HG02642 (cell line): ENCODE results near the gene CPZ.
"Not testable (repeated sequence)": the region's sequence is repeated elsewhere in the genome, so short reads cannot be mapped to it uniquely, and the experiment has no call there.

Experiments used
- ATAC-seq: cut with Tn5 transposase; IDR thresholded peaks from one replicate; pipeline ENCODE4 v1.9.1; 2021; ENCODE audit warnings: mild to moderate bottlenecking; ENCODE audit not compliant: unreplicated experiment, poor library complexity

Gene CPZ

GRCh38 chr4:8607603-8608481 lies 15.3 kb downstream of the CPZ start:
- ATAC-seq = no peak

GRCh38 chr4:8608714-8609391 lies 16.3 kb downstream of the CPZ start:
- ATAC-seq = no peak

GRCh38 chr4:8609406-8609805 lies 16.8 kb downstream of the CPZ start:
- ATAC-seq = no peak

- ATAC-seq = no peak
These were observed 17.3 kb downstream of the CPZ start for GRCh38 chr4:8609824-8610350.

DNA sequence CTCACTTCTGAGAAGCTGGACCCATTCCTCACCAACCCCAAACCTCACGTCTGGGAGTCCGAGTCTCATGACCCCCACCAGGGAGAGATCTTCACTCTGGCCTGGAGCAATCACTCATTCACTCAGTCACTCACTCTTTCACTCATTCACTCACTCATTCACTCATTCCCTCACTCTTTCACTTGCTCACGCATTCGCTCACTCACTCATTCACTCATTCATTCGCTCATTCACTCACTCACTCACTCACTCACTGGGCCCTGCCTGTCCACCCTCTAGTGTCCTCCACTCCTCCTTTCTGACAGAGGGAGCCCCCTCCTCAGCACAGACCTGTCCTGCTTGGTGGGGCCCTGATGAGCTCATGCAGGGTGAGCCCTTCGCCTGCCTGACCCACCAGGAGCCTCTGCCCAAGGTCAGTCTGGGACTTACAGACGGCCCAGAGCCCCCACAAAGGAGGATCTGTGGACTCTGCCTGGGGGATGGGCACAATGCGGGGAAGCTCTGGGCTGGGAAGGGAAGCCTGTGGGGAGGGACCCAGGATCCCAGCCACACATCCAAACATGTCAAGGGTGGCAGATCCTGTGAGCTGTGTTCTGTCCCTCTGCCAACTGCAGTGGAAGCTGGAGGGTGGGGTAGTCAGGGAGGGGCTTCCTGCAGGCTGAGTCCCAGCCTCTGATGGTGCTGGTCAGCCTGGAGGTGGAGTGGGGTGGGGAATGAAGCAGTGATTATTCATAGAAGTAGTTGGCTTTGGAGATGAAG lies 18.5 kb downstream of the CPZ start:
- ATAC-seq = no peak

GRCh38 chr4:8612646-8613045 lies 20.1 kb downstream of the CPZ start:
- ATAC-seq = no peak

DNA sequence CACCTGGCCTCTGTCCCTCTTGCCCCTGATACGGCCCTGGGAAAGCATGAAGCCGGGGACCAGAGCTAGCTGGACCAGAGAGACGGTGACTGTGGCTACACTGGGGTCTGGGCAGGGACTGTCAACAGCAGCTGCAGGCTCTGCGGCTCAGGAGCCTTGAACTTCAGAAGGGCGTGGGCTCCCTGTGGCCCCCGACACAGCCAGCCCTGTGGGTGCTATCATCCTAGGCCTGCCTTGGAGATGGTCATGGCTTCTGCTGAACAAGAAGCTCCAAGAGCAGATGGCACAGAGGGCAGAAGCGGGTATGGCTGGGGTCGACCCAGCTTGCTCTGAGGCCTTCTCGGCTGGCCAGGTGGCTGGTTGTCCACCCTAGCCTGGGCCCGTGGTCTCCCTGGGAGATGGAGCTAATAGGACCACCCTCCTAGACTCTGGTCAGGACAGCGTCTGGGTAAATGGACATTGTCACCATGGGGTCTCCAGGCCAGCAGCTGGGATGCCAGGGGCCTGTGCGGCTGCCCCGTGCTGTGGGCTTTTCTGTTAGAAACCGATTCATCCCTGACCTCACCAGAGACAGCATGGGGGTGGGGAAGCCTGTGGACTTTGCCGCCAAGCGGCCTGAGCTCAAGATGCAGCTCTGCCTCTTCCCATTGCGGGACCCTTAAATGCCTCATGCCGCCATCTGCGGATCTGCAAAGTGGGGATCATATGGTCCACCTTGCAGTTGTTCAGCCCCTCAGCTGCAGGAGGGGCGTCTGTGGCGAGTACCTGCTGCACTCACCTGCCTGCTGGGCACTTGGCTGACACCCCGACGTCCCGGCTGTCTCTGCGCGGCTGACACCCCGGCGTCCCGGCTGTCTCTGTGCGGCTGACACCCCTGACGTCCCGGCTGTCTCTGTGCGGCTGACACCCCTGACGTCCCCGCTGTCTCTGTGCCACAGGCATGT lies 21.1 kb downstream of the CPZ start:
- ATAC-seq = no peak

- ATAC-seq = no peak
These were observed 22.0 kb downstream of the CPZ start for GRCh38 chr4:8614365-8615193.

DNA sequence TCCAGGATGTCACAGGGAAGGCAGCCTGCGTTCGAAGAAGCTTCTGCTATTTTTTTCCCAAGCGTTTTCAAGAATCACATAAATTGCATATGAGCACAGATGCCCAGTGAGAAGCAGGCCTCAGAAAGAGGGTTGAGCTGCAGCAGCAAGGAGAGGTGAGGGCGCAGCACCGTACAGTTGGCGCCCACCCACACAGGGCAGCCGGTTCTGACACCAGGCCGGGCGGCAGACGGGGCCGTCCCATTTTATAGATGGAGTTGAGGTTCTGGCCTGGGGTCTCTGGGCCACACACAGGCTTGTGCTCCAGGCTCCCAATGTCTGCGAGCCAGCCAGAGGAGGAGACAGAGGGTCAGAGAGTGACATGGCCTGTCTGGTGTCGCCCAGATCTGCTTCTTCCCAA lies 22.8 kb downstream of the CPZ start:
- ATAC-seq = no peak

GRCh38 chr4:8615921-8616787 lies 23.6 kb downstream of the CPZ start:
- ATAC-seq = no peak

GRCh38 chr4:8616831-8617230 lies 24.3 kb downstream of the CPZ start:
- ATAC-seq = no peak

DNA sequence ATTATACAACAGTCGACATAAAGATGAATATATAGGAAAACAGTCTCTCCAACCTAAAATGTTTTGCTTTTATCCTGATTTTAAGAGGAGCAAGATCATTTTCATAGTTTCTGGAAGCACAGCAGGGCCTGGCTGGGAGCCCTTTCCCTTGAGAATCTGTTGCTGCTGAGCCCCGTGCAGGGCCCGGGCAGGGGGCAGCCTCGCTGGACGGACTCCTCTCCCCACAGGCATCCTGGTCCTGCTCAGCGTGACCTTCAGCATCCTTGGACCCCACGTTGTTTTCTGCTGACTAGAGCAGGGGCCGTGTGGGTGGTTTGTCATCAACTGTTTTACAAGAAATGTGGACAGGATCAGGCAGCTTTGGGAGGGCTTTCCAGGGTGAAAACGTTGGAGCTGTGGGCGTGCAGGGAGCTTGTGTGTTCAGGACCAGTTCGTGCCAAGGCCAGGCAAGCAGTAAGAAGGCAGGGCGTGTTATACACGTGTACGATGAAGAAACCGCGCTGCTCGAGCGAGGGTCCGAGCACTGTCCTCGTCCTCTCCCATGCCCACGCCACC lies 25.0 kb downstream of the CPZ start:
- no peak for ATAC-seq

DNA sequence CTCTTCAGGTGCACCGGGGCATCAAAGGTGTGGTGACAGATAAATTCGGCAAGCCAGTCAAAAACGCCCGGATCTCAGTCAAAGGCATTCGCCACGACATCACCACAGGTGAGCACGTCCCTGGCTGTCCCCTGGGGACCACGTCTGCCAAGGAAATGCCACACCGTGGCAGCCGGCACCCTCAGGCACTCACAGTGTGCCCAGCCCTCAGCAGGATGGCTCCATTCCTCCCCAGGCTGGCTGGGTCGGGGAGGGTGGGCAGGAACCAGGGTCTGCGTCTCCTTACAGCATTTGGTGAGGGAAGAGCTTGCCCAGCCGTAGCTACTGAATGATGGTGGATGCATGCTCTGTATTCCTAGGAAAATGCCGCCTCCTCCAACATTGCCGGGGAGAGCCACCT lies 25.9 kb downstream of the CPZ start:
- no peak for ATAC-seq

DNA sequence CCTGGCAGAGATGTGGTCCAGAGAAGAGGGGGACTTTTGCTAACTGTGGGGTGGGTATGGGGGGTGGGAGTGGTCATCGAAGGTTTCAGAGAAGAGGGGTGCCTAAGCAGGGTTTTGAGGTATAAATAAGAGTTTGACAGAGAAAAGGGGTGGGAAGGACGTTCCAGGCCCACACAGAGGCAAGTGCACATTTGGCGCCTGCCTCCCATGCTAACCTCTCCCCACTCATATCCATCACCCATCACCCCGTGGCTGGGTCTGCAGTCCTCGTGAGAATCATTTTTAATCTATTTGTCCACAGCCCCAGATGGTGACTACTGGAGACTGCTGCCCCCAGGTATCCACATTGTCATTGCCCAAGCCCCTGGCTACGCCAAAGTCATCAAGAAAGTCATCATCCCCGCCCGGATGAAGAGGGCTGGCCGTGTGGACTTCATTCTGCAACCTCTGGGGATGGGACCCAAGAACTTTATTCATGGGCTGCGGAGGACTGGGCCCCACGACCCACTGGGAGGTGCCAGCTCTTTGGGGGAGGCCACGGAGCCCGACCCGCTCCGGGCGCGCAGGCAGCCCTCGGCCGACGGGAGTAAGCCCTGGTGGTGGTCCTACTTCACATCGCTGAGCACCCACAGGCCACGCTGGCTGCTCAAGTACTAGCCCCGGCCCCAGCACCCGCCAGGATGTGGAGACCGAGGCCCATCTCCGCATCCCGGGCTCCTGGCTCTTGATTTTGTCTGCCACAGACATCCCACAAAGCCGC lies 26.6 kb downstream of the CPZ start:
- no peak for ATAC-seq

DNA sequence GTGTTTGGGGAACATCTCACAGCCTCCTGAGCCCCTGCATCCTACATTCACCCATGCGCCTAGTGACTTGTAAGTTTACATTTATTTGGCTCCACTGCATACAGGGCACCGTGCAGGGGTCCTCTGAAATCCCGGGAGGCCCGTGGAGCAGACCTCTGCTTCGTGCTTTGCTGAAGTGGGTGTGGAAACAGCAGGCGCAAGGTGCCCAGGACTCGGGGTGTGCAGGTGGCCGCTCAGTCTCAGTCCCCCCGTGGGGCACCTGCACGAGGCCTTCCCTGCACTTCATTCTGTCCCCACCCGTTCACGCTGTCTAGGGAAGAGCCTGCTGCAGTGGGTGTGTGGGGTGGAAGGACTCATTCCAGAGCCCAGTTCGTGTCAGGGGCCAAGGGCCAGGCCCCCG lies 28.6 kb downstream of the CPZ start:
- not testable (repeated sequence) for ATAC-seq

GRCh38 chr4:8624601-8625272 lies 32.2 kb downstream of the CPZ start:
- ATAC-seq = not testable (repeated sequence)
